HepG2 (cell line): ENCODE measurements around the gene POLR3H. TPM values are rescaled to one million over a fixed set of nuclear protein-coding genes. Genes with fewer than 3 reads are reported as not detected.

Experiments
- ATM ChIP-seq: fragments of 450-650 bp; IDR thresholded peaks from 2 replicates; pipeline ENCODE4 v1.7.1; 2017; ENCODE audit warnings: mild to moderate bottlenecking, borderline replicate concordance
- DR1 ChIP-seq: sonication (generic); formaldehyde crosslinking; IDR thresholded peaks from 2 replicates; pipeline ENCODE4 v1.8.0; 2021; ENCODE audit warnings: mild to moderate bottlenecking, missing genetic modification reagents, inconsistent platforms
- EEA1 ChIP-seq: sonication (generic); formaldehyde crosslinking; IDR thresholded peaks from 2 replicates; pipeline ENCODE4 v1.5.1; 2020; ENCODE audit warnings: mild to moderate bottlenecking, missing genetic modification reagents, borderline replicate concordance
- HNF1B ChIP-seq: sonication (generic); formaldehyde crosslinking; IDR thresholded peaks from 2 replicates; pipeline ENCODE4 v1.5.1; 2020; ENCODE audit warnings: mild to moderate bottlenecking, moderate library complexity, missing genetic modification reagents
- MXD4 ChIP-seq: IDR thresholded peaks from 2 replicates; pipeline ENCODE4 v1.6.1; 2016; ENCODE audit warnings: mild to moderate bottlenecking, missing biosample characterization, missing genetic modification reagents
- RBM22 ChIP-seq: fragments of 200-400 bp; formaldehyde crosslinking; optimal IDR thresholded peaks from 2 replicates; pipeline ENCODE3; 2017; ENCODE audit warnings: mild to moderate bottlenecking, low read length, moderate library complexity
- TEAD2 ChIP-seq: sonication (generic); formaldehyde crosslinking; IDR thresholded peaks from 2 replicates; pipeline ENCODE4 v1.9.0; 2021; ENCODE audit warnings: missing genetic modification reagents
- TRIM22 ChIP-seq: fragments of 450-650 bp; IDR thresholded peaks from 2 replicates; pipeline ENCODE4 v1.6.1; 2017
- ZBTB2 ChIP-seq: sonication (generic); formaldehyde crosslinking; IDR thresholded peaks from 2 replicates; pipeline ENCODE4 v1.8.0; 2022; ENCODE audit warnings: low read depth, missing genetic modification reagents
- ZFAT ChIP-seq: sonication (generic); formaldehyde crosslinking; conservative IDR thresholded peaks from 2 replicates; pipeline ENCODE4 v1.8.1; 2023; ENCODE audit warnings: missing genetic modification reagents, inconsistent platforms
- ZFP36L1 ChIP-seq: sonication (generic); formaldehyde crosslinking; IDR thresholded peaks from 2 replicates; pipeline ENCODE4 v1.8.0; 2022; ENCODE audit warnings: mild to moderate bottlenecking, missing genetic modification reagents, moderate library complexity
- ZNF501 ChIP-seq: sonication (generic); formaldehyde crosslinking; IDR thresholded peaks from 2 replicates; pipeline ENCODE4 v1.5.1; 2020; ENCODE audit warnings: mild to moderate bottlenecking, moderate library complexity, missing genetic modification reagents
- ZNF530 ChIP-seq: sonication (generic); formaldehyde crosslinking; IDR thresholded peaks from 2 replicates; pipeline ENCODE4 v1.5.0; 2020; ENCODE audit warnings: low read depth, mild to moderate bottlenecking, missing genetic modification reagents
- ZNF605 ChIP-seq: sonication (generic); formaldehyde crosslinking; IDR thresholded peaks from 2 replicates; pipeline ENCODE4 v1.8.0; 2022; ENCODE audit warnings: mild to moderate bottlenecking, missing genetic modification reagents
- ZNF678 ChIP-seq: sonication (generic); formaldehyde crosslinking; IDR thresholded peaks from 2 replicates; pipeline ENCODE4 v1.4.0; 2020; ENCODE audit warnings: mild to moderate bottlenecking, missing genetic modification reagents
- ZNF7 ChIP-seq: IDR thresholded peaks from 2 replicates; pipeline ENCODE4 v1.6.1; 2016; ENCODE audit warnings: missing biosample characterization, missing genetic modification reagents
- ZSCAN29 ChIP-seq: sonication (generic); formaldehyde crosslinking; conservative IDR thresholded peaks from 2 replicates; pipeline ENCODE4 v1.4.0; 2020; ENCODE audit warnings: mild to moderate bottlenecking, missing genetic modification reagents
- polyA plus RNA-seq, 8 experiments: library from polyadenylated mRNA; depleted of rRNA in 3 of 8; stranded (reverse) in 7 of 8; unstranded in 1 of 8; fragments of >200 nt; fragmentation: Illumina TruSeq in 4 of 8; extraction: Trizol in 4 of 8; gene quantifications; 2 replicates each; pipeline versions ENCODE4 v1.2.1 to v1.2.3, GENCODE V29; 2011 to 2016; ENCODE audit warnings: low read depth in 4 of 8, missing spikeins in 1 of 8, mixed read lengths in 1 of 8; ENCODE audit not compliant: insufficient read depth in 1 of 8
- total RNA-seq, 5 experiments: library from RNA; depleted of rRNA; stranded (reverse); fragments of >200 nt; fragmentation: Illumina TruSeq; extraction: Trizol; gene quantifications; 2 replicates each; pipeline ENCODE4 v1.2.3, GENCODE V29; 2016; ENCODE audit warnings: low read depth in 1 of 5
- TF ChIP-seq, protein P1 (sequence below): IDR thresholded peaks from 2 replicates; pipeline ENCODE4 v1.6.1; 2016
- TF ChIP-seq, protein P2 (sequence below): IDR thresholded peaks from 2 replicates; pipeline ENCODE4 v1.6.1; 2018; ENCODE audit warnings: missing genetic modification reagents, mild to moderate bottlenecking, missing compliant biosample characterization
- TF ChIP-seq, protein P3 (sequence below): sonication (generic); formaldehyde crosslinking; IDR thresholded peaks from 2 replicates; pipeline ENCODE4 v1.5.0; 2020; ENCODE audit warnings: missing genetic modification reagents

The POLR3H gene
- total and polyA plus RNA-seq, 2 of the 13 experiments (the other 11 are each of a cell fraction or from before 2014, with no cell fraction given), result 10.3 to 28.6 TPM

GRCh38 chr22:41589391-41590241 is 45.3 kb upstream of the POLR3H start, which contains the start of gene PMM1 (continued):
- TF ChIP-seq, protein P1, sequence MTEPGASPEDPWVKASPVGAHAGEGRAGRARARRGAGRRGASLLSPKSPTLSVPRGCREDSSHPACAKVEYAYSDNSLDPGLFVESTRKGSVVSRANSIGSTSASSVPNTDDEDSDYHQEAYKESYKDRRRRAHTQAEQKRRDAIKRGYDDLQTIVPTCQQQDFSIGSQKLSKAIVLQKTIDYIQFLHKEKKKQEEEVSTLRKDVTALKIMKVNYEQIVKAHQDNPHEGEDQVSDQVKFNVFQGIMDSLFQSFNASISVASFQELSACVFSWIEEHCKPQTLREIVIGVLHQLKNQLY (CRISPR knock-in tag), result no peak
- TF ChIP-seq ZBTB2 (CRISPR knock-in tag) (no peak), HNF1B (CRISPR knock-in tag) (0 out of 2 replicates have a peak, but pooled peaks have one; percentile 12), DR1 (no peak), MXD4 (no peak), ZSCAN29 (CRISPR knock-in tag) (0 out of 2 replicates have a peak, but pooled peaks have one; percentile 63), TRIM22 (no peak), ZNF501 (CRISPR knock-in tag) (no peak), RBM22 (no peak), ZNF530 (no peak), TEAD2 (CRISPR knock-in tag) (no peak), EEA1 (CRISPR knock-in tag) (no peak), ZFP36L1 (CRISPR knock-in tag) (no peak), ZFAT (CRISPR knock-in tag) (no peak), ZNF605 (CRISPR knock-in tag) (peak; percentile 77; the same call in 1 of the 2 replicates), ZNF7 (CRISPR knock-in tag) (no peak), ZNF678 (no peak), ATM (no peak)
- TF ChIP-seq, protein P2, sequence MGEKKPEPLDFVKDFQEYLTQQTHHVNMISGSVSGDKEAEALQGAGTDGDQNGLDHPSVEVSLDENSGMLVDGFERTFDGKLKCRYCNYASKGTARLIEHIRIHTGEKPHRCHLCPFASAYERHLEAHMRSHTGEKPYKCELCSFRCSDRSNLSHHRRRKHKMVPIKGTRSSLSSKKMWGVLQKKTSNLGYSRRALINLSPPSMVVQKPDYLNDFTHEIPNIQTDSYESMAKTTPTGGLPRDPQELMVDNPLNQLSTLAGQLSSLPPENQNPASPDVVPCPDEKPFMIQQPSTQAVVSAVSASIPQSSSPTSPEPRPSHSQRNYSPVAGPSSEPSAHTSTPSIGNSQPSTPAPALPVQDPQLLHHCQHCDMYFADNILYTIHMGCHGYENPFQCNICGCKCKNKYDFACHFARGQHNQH (CRISPR knock-in tag), result peak; percentile 38; the same call in 1 of the 2 replicates
- TF ChIP-seq, protein P3, sequence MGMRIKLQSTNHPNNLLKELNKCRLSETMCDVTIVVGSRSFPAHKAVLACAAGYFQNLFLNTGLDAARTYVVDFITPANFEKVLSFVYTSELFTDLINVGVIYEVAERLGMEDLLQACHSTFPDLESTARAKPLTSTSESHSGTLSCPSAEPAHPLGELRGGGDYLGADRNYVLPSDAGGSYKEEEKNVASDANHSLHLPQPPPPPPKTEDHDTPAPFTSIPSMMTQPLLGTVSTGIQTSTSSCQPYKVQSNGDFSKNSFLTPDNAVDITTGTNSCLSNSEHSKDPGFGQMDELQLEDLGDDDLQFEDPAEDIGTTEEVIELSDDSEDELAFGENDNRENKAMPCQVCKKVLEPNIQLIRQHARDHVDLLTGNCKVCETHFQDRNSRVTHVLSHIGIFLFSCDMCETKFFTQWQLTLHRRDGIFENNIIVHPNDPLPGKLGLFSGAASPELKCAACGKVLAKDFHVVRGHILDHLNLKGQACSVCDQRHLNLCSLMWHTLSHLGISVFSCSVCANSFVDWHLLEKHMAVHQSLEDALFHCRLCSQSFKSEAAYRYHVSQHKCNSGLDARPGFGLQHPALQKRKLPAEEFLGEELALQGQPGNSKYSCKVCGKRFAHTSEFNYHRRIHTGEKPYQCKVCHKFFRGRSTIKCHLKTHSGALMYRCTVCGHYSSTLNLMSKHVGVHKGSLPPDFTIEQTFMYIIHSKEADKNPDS (CRISPR knock-in tag), result 0 out of 2 replicates have a peak, but pooled peaks have one; percentile 12
